ENCODE data around the gene BMPR2. TPM values are rescaled to one million over a fixed set of nuclear protein-coding genes. Genes with fewer than 3 reads are reported as not detected.

BMPR2 gene
- total and polyA plus RNA-seq, 2 experiments from 2014 or later: 12.7 to 24.9 TPM

- H3K4me3 ChIP-seq: no peak overlapping the region
- H3K36me3 ChIP-seq: no peaks in the 10 kb centered on the region
- TF ChIP-seq CTCF (IDR thresholded peaks at IDR 0.05; ENCODE audit: low read depth, low read length): no peak
- no peak for DNase-seq (ENCODE audit: low read depth in 1 of 2, low spot score in 1 of 2)
- H3K4me1 ChIP-seq (ENCODE audit: low read depth): peaks cover 13% of the 10 kb centered on the region
- no peak overlapping the region for H3K27ac ChIP-seq
- H3K9me3 ChIP-seq (ENCODE audit: low read depth): no peaks in the 10 kb centered on the region
- no peaks in the 10 kb centered on the region for H3K27me3 ChIP-seq
Observed at GRCh38 chr2:202610380-202610779, 234.3 kb downstream of the BMPR2 start.

GRCh38 chr2:202612145-202612544 is 236.0 kb downstream of the BMPR2 start:
- Histone ChIP-seq H3K27me3 (no peaks in the 10 kb centered on the region), H3K27ac (no peak overlapping the region), H3K36me3 (no peaks in the 10 kb centered on the region), H3K4me1 (ENCODE audit: low read depth) (peaks cover 13% of the 10 kb centered on the region), H3K4me3 (no peak overlapping the region), H3K9me3 (ENCODE audit: low read depth) (no peaks in the 10 kb centered on the region)
- DNase-seq (ENCODE audit: low read depth in 1 of 2, low spot score in 1 of 2): no peak
- no peak for TF ChIP-seq CTCF (IDR thresholded peaks at IDR 0.05; ENCODE audit: low read depth, low read length)

- Histone ChIP-seq H3K36me3 (no peaks in the 10 kb centered on the region), H3K4me3 (no peak overlapping the region), H3K9me3 (ENCODE audit: low read depth) (no peaks in the 10 kb centered on the region), H3K27me3 (no peaks in the 10 kb centered on the region), H3K4me1 (ENCODE audit: low read depth) (peaks cover 13% of the 10 kb centered on the region), H3K27ac (no peak overlapping the region)
- no peak for DNase-seq (ENCODE audit: low read depth in 1 of 2, low spot score in 1 of 2)
- TF ChIP-seq CTCF (IDR thresholded peaks at IDR 0.05; ENCODE audit: low read depth, low read length): no peak
Observed at GRCh38 chr2:202613479-202613878, 237.4 kb downstream of the BMPR2 start.

Other genes starting within 250 kb of the BMPR2 start
- 80.9 and 94.6 TPM in 2 replicates for gene SUMO1, start 137.7 kb upstream of the BMPR2 start, total RNA-seq
- gene SUMO1, start 137.7 kb upstream of the BMPR2 start, polyA plus RNA-seq: 202 and 217 TPM in 2 replicates
- gene NOP58, start 110.6 kb upstream of the BMPR2 start, total RNA-seq: 48.7 and 75.0 TPM in 2 replicates
- gene NOP58, start 110.6 kb upstream of the BMPR2 start, polyA plus RNA-seq: 66.3 and 72.8 TPM in 2 replicates

Measured in cardiac muscle cell (in vitro differentiated cells and primary cell).